Stimulated activated CD4-positive, alpha-beta T cell treated with anti-CD3 and anti-CD28 coated beads, Interleukin-4, amount 100 ng/mL, for 1 hour (primary cell): Measurements from ENCODE around the gene DNAI2.

Experiments used
- DNase-seq: peaks from one replicate; pipeline ENCODE4 v3.0.0-alpha.2; 2020

Gene DNAI2, protein sequence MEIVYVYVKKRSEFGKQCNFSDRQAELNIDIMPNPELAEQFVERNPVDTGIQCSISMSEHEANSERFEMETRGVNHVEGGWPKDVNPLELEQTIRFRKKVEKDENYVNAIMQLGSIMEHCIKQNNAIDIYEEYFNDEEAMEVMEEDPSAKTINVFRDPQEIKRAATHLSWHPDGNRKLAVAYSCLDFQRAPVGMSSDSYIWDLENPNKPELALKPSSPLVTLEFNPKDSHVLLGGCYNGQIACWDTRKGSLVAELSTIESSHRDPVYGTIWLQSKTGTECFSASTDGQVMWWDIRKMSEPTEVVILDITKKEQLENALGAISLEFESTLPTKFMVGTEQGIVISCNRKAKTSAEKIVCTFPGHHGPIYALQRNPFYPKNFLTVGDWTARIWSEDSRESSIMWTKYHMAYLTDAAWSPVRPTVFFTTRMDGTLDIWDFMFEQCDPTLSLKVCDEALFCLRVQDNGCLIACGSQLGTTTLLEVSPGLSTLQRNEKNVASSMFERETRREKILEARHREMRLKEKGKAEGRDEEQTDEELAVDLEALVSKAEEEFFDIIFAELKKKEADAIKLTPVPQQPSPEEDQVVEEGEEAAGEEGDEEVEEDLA

DNA sequence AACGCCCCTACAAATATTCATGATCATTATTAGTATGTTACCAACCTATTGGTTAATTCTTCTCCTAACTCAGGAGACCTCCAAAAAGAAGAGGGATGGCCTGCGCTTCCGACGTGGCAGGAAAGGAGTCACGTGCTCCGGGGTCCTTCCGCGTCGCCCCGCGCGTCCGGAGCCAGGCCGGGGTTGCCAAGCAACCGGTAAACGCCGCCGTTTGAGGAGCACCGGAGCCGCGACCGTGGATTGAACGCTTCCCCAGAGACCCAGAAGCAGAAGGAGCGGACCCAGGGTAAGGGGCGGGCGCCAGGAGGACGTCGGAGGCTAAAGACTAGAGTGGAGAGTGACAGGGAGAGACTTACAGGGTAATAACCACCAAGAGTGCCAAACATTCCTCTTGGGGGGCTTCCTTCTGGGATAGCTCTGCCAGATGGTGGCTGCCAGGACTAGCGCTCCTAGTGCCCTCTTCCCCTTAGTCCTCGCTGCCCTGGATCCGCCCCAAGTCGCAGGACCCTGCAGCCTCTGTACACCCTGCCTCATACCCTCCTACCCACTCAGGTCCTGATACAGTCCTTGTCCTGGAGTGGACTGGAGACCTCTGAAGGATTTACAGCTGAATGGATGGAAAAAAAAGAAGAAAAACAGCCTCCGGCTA lies at the start of gene DNAI2:
TSS of gene DNAI2 (plus strand) at position 175 of the 649 bp plus-strand sequence. CDS start 7,584 bp downstream, outside the sequence.
- DNase-seq: no peak

DNA sequence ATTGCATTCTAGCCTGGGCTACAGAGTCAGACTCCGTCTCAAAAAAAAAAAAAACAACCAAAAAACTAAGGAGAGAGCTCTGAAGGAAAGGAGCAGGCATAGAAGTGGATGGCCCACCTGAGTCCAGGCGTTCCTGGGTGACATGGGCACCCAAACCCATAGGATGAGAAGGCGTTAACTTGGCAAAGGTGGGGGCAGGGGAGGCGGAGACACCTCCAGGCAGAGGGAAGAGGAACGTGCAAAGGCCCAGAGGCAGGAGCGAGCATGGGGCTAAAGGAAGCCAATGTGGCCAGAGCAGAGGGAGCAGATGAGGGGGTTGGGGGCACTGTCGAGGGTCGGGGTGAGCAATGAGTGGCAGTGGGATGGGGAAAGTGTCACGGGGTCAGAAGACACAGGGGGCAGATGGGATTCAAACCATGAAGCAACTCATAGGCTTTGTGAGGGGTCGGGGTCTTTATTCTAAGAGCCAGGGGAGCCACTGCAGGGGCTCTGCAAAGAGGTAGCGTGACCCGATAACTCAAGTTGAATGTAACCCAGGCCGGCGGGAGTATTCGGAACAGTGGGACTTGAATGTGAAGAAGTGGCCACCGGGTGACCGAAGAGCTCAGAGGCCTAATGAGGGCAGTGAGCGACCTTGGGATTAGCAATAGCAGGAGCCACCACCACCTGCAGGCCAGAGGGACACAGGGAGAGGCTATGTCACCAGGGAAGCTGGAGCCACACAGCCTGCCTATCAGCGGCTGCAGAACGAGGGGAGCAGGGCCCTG lies 48.9 kb upstream of the DNAI2 start:
- no peak for DNase-seq

DNA sequence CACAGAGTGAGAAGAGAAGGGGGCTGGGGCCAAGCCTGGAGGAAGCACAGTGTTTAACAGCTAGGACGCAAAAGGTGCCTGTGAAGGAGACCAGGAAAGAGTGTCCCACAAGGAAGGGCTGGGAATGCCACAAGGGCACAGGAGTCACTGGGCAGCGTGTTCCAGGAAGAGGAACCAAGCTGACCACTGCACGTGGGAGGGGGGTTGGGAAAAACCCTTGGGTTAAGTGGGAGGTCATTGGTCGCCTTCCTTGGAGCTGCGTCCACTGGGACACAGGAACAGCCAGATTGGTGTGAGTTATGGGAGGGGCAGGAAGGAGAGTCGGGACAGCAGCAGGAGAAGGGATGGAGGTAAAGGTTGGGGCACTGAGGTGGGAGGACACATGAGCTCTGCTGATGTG lies 47.8 kb upstream of the DNAI2 start:
- no peak for DNase-seq

DNA sequence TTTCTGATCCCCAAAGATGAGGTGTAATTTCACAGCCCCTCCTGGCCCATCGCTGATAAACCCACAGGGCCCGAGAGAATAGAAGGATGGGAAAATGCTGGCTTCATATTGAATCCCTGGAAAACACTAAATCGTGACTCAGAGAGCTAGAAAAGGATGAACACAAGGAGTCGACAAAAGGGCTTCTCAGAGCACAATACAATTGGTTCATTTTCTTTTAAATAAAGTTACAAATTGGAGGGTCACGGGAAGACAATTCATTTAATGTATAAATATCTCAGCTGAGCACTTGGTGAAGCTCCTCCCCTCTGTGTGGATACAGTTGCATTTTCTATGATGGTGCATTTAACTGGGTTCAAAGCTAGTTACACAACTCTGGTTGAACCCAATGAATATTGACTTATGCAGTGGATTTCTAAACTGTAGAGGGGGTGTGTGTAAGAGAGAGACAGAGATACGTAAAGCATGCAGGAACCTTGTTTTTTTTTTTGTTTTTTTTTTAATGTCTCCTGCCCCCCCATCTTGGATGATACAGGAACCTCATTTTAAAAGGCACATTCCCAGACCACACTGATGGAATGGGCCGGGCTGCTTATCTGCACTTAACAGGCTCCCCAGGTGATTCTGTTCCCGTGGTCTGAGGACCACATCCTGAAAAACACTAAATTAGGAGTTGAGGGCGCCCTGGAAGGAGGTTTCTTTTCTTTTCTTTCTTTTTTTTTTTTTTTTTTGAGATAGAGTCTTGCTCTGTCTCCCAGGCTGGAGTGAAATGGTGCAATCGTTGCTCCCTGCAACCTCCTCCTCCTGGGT lies 46.6 kb upstream of the DNAI2 start:
- DNase-seq: no peak

DNA sequence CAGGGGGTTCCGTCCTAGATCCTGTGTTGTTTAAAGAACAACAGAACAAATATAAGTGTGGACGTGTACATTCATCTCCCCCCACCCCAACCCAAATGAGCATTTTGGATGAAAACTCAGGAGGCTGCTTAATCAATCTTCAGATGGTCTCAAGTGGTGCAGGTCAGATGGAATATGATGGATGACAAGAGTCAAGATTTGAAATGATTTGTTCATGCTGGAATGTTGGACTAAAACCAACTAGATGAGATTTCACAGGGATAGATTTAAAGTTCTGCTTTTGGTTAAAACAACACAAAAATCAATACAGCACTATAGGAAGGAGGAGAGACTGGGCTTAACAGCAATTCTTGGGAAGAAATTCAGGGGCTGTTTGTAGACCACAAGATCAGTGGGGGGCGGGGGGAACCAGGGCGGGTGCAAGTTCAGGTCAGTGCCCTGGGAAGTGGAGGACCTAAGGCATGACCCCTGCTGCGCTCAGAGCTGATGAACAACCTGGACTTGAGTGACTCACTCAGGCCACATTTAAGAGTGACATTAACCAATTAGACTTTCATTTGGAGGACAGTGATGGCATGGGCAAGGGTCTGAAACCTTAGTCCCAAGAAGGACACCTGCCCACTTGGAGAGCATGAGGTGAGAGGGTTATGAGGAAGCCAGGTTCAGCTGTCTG lies 45.6 kb upstream of the DNAI2 start:
- no peak for DNase-seq

DNA sequence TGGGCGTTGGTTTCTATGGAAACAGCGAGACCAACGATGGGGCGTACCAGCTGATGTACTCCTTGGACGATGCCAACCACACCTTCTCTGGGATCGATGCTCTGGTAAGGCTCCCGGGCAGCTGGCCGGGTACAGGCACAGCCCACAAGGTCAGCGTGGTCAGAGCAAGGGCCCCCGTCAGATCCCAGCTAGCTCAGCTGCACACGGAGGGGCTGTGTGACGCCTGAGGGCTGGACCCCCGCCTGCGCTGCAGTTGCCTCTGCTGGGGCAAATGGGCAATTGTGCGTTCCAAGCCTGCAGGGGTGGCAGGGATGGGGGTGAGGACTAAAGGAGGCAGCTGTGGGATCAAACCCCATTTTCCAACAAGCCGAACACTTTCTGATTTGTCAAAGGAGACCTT lies 43.1 kb upstream of the DNAI2 start:
- no peak for DNase-seq

DNA sequence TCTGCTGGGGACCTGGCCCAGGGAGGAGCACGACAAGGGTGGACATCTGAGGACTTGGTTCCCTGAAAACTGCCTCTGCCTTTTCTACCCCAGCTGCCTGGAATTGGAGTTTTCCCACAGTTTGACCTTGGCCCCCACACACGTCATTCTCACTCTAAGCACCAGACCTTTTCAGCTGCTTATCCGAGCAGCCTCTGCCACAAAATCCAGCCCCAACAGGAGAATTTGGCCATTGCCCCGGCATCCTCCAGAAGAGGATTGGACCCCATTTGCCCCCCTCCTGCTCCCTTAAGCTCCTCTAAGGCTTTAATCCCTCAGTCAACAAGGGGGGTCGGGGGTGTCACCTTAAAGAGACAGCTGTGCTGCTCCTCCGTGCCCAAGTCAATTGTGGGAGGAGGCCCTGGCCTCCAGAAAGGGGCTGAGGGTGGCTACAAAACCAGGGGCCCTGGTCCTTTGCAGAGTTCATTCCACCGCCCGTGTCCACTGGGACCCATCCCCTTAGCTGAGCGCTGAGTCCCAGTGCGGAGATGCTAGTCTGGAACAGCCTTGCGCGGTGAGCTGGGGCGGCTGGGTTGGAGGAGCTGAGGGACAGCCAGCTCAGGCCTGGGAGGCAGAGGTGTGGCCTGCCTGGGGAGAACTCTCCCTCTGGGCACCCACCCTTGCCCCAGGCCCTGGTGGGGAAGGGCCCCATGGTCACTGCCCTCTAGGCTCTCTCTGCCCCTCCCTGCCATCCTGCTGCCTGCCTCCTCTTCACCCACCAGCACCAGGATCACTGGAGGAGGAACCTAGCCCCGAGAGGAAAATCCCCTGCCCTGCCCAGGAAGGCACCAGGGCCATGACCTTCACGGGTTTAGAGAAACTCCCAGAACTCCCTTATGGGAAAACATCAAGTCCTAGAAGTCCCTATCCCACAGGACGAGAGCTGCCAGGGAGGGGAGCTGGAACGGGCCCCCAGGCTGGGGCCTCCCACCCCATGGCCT lies 41.8 kb upstream of the DNAI2 start:
- DNase-seq: no peak

DNA sequence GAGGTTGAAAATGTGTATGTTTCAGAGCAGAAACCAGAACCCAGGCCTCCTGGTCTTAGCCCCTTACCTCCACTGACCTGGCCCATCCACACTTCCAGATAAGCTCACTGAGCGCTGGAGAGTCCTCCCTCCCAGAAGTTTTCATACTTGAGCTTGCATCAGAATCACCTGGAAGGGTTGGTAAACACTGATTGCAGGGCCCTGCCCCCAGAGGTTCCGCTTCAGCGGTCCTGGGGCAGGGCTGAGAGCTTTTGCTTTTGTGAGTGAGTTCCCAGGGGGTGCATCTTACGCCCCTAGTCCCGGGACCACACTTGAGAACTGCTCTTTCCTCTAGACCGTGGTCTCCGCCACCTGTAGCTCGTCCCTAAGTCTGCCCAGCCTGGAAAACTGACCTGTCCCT lies 40.1 kb upstream of the DNAI2 start:
- no peak for DNase-seq

DNA sequence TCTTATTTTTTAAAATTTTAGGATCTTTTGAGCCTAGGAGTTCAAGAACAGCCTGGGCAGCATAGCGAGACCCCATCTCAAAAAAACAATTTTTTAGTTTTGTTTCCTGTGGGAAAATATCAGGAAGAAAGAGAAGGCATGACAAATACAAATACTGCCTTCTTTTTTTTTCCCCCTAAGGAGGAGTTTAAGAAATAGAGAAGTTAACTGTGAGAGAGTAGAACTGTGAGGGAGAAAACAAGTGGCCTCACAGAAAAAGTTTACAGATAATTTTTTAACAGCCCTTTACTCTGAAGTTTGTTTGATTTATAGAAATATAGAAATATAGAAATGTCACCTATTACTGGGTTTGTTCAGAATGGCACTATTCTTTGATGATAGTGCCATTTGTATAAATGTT lies 39.5 kb upstream of the DNAI2 start:
- no peak for DNase-seq

DNA sequence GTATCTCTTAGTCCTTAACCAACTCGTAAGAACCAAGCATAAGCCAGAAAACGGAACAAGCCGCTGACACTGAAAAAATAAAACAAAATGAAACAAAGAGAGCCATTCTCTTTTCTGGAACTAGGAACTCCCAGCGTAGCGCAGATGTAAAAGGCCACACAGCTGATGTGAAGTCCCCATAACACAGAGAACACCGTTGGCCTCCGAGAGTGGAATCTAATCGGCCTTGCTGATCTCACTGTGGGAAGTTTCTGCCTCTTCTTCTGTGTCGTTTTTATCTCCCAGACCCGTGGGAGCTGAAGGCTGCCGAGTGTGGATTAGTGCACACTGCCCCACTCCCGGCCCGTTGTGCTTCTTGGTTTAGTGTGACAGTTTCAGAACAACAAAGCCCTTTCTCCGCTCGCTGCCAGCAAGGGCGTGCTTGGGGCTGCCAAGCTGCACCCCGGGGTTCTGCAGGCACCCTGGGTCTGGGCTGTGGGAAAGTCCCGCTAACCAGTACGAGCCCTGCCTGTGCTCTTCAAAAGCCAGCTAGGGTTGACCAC lies 38.9 kb upstream of the DNAI2 start:
- no peak for DNase-seq

DNA sequence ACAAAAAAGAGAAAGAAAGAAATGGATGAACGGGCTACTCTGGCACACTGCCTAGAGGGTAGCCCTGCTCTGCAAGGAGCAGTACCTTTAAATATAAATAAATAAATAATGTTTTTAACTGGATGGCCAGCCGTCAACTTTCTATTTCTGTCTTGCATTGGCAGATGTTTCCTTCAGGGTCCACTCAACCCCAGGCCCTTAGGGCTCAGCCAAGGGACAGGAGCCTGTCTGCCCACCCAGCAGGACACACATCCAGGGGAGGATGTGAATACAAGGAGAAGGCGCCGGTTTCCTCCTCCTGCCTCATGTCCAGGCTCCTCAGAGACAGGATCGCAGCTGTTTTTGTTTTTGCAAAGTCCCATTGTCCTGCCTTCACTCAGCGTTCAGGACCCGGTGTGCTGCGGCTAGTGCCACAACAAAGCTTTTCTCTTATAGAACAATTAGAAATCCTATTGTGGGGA lies 38.1 kb upstream of the DNAI2 start:
- DNase-seq: no peak

DNA sequence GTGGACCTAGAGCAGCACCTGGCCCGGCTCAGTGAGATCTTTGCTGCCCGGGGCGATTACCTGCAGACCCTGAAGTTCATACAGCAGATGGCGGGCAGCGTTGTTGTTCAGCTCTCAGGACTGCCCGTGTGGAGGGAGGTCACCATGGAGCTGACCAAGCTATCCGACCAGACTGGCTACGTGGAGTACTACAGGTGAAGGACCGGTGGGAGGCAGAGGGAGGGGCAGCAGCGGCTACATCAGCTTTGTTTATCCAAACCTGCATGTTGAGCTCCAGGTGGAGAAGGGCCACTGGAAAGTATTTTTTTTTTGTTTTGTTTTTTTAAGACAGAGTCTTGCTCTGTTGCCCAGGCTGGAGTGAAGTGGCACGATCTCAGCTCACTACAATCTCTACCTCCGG lies 36.7 kb upstream of the DNAI2 start:
- no peak for DNase-seq

DNA sequence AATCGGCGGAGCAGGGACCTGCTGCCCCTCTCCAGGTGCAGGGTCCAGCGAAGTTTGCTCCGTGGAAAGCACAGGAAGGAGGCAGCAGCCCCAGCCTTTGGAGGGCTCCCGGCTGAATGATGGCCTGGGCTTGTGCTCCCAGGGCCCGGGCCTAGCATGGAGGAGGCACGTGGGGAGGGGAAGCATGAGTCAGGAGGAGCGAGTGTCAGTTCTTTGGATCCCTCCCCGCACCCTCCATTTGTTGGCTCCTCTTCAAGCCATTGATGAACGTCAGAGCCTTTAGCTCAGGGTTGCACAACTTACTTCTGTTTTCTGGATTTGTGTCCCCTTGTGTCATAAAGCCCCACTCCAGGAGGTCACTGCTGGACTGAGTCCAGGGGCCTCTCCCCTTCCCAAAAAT lies 34.9 kb upstream of the DNAI2 start:
- DNase-seq: no peak

DNA sequence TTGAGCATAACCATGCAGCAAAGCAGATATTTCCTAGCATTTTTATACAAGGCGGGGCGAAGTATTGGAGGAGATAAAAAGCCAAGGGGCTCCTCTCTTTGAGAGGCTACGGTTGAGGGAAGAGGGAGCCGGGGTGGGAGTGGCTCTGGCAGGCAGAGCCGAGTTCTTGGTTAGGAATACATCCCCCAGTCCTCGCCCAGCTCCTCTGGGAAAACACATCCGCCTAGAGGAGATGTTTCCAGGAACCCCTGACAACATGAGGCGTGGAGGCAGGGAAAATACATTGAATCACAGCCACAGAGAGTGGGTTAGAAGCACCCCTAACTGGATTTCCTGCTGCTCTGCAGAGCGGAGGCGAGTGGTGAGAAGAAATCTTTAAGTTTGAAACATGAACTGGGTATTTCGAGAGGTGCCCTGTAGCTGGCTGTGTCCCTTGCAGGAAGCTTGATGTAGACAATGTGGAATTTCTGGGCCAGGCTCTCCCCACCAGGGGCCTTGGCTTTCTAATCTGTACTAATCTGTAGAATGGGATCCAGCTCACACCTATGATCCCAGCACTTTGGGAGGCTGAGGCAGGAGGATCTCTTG lies 33.3 kb upstream of the DNAI2 start:
- DNase-seq: no peak

DNA sequence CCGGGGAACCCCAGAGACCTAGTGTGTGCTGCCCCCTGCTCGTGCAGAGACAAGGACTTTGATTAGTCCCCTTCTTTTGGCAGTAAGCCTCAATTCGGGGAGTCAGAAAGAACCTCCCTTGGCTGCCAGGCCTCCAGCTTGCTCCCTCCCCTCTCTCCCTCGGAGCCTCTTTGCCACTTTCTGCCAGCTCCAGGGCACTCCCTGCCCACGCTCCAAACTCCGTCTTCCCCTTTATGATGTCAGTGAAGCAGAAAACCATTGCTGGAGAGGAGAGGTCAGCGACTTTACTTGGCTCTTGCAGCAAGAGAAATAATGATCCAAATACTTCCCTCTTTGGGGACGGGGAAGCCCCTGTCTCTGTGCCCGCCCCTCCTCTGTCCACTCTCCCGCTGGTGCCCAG lies 32.6 kb upstream of the DNAI2 start:
- no peak for DNase-seq

DNA sequence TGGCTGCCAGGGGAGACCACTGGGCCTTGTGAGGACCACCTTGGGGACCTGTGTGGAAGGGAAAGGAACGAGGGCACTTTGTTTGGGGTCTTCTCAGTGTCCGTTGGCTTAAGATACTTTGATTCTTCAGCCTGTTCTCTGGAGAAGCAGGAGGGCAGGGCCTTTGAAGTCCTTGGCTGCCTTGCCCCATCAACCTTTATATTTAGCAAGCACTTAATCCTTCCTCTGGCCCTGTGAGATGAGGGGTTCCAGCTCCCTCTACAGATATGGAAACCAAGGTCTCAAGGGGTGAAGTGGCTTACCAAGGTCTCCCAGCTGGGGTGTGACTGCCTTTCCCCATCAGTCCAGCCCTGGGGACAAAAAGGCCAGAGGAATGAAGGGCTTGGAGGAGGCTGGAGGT lies 32.2 kb upstream of the DNAI2 start:
- no peak for DNase-seq

DNA sequence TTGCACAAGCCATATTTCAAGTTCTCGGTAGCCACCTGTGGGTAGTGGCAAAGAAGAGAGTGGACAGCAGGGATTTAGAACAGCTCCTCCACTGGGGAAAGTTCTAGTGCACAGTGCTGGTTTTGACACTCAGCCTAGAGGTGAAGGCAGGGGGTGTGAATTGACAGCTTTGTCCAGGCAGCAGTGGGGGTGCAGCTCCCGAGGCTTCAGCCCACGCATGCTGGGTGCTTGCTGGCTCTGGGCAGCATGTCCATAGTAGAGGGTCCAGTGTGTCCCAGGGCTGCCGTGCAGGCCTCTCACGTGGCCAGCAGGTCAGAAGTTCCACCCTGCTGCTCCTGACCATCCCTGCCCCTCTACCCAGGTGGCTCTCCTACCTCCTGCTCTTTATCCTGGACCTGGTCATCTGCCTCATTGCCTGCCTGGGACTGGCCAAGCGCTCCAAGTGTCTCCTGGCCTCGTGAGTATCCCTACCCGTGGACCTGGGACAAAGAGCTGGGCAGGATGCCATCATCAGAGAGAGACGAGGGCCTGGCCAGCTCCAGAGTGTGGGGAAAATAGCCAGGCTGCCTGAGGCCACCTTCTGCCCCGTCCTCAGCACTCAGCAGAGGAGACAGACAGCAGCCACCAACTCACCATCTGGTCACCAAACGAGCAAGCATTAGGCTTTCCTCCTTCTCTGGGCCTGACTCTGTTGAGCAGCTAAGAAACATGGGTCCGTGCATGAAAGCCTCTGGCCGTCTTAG lies 30.9 kb upstream of the DNAI2 start:
- no peak for DNase-seq

DNA sequence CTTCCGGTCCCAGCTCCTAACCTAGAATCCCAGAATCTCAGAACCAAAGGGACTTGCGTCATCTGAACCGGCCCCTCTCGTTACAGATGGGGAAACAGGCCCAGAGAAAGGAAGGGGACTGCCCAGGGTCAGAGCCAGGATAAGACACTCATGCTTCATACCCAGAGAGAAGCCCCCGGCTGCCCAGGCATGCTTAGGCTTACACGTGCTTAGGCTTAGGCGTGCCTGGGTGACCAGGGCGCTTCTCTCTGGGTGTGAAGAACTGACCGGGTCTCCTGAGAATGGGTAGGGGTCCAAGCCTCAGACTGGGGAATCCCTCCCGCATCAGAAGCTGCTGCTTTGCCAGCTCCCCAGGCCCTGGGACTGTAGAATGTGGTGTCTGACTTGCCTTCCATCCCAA lies 29.9 kb upstream of the DNAI2 start:
- no peak for DNase-seq

DNA sequence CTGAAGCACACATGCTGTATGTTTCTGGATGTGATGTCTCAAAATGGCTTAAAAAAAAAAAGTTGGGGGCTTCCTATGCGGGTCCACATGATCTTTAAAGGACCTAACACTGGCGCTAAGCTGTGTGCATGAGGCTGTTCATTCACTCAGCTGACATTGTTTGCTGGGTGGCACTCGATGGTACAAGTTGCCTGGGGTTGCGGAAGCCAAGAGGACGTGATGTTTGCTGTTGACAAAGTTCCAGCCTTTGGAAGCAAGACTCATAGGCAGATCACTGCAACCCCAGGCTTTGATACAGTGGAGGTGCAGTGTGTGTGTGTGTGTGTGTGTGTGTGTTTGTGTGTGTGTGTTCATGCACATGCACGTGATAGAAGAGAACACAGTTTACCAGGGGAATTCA lies 29.5 kb upstream of the DNAI2 start:
- no peak for DNase-seq
